C4-2B (cell line): ENCODE data around the gene CACNB2.

Experiments used
- CTCF ChIP-seq: fragments of 450-650 bp; conservative IDR thresholded peaks from 2 replicates; pipeline ENCODE4 v1.5.1; 2017; ENCODE audit warnings: mild to moderate bottlenecking
- ZFX ChIP-seq: fragments of 450-650 bp; IDR thresholded peaks from 2 replicates; pipeline ENCODE4 v1.6.1; 2017

GRCh38 chr10:18423058-18423637, 282.9 kb downstream of the CACNB2 start:
- TF ChIP-seq CTCF (no peak), ZFX (no peak)
